OCI-LY1 (cell line): ENCODE measurements around the gene RBM26.

Experiments used
- EZH2 ChIP-seq: fragments of 200-600 bp; sonication (generic), shearing (Covaris generic); IDR thresholded peaks from 2 replicates; pipeline ENCODE4 v1.8.0; 2017; ENCODE audit warnings: borderline replicate concordance, mixed run types, mild to moderate bottlenecking, antibody characterized with exemption, low read length, moderate library complexity, mixed read lengths
- TF ChIP-seq, protein P1 (sequence below): fragments of 200-600 bp; sonication (generic), shearing (Covaris generic); IDR thresholded peaks from 2 replicates; pipeline ENCODE4 v1.5.1; 2017; ENCODE audit warnings: mild to moderate bottlenecking, antibody characterized with exemption, low read length, moderate library complexity, mixed read lengths

DNA sequence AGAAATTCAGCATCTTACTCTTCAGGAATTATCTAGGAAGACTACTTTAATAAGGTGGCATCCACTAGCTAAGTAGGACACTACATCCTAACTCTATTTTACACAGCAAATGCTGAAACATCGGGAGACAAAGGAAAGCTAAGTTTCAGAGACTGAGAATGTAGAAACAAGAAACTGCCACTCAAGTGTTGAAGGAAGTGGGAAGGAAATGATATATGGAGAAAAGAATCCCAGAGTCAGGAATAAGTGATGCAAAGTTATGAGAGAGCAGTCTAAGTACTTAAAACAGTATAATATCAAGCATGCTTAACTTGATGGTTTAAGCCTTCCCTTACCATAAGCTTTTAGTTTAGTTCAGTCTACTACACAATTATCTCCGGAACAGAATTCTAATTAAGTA lies 52.4 kb downstream of the RBM26 start:
- TF ChIP-seq, protein P1, sequence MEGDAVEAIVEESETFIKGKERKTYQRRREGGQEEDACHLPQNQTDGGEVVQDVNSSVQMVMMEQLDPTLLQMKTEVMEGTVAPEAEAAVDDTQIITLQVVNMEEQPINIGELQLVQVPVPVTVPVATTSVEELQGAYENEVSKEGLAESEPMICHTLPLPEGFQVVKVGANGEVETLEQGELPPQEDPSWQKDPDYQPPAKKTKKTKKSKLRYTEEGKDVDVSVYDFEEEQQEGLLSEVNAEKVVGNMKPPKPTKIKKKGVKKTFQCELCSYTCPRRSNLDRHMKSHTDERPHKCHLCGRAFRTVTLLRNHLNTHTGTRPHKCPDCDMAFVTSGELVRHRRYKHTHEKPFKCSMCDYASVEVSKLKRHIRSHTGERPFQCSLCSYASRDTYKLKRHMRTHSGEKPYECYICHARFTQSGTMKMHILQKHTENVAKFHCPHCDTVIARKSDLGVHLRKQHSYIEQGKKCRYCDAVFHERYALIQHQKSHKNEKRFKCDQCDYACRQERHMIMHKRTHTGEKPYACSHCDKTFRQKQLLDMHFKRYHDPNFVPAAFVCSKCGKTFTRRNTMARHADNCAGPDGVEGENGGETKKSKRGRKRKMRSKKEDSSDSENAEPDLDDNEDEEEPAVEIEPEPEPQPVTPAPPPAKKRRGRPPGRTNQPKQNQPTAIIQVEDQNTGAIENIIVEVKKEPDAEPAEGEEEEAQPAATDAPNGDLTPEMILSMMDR = no peak
- TF ChIP-seq EZH2 = no peak
